ENCODE data around the gene THSD4. TPM values are rescaled to one million over a fixed set of nuclear protein-coding genes. Genes with fewer than 3 reads are reported as not detected.

Gene THSD4
- total and polyA plus RNA-seq, 2 donors (not counting 1 experiment from before 2014, with no cell fraction given) = 43.1 to 95.5 TPM

GRCh38 chr15:71768184-71768583 lies 652.9 kb downstream of the THSD4 start:
- Histone ChIP-seq H3K9ac (ENCODE audit: insufficient read depth, low read length) (no peak overlapping the region), H3K27me3 (ENCODE audit: control insufficient read depth, insufficient read depth, low read length) (no peaks in the 10 kb centered on the region), H3K4me2 (ENCODE audit: extremely low read depth, insufficient read depth, low read length) (no peak overlapping the region), H2AFZ (ENCODE audit: low read length) (no peak overlapping the region), H3K4me1 (ENCODE audit: control insufficient read depth, extremely low read depth, insufficient read depth, low read length) (no peaks in the 10 kb centered on the region), H3K4me3 (replicated peaks in 1 of 4; ENCODE audit: control extremely low read depth in 1 of 4, insufficient read depth in 1 of 4, low read depth in 3 of 4, low read length in 4 of 4) (no peak overlapping the region), H4K20me1 (ENCODE audit: control insufficient read depth, extremely low read depth, insufficient read depth, low read length) (no peaks in the 10 kb centered on the region), H3K9me3 (ENCODE audit: control insufficient read depth, insufficient read depth, low read depth, low read length) (no peaks in the 10 kb centered on the region), H3K27ac (ENCODE audit: insufficient read depth, low read length) (no peak overlapping the region), H3K79me2 (ENCODE audit: control insufficient read depth, insufficient read depth, low read length) (no peaks in the 10 kb centered on the region), H3K36me3 (ENCODE audit: control insufficient read depth, insufficient read depth, low read length) (peaks cover 5% of the 10 kb centered on the region)
- TF ChIP-seq EZH2 (IDR thresholded peaks at IDR 0.05; ENCODE audit: low read length, missing control alignments) = no peak
- TF ChIP-seq, protein P1, sequence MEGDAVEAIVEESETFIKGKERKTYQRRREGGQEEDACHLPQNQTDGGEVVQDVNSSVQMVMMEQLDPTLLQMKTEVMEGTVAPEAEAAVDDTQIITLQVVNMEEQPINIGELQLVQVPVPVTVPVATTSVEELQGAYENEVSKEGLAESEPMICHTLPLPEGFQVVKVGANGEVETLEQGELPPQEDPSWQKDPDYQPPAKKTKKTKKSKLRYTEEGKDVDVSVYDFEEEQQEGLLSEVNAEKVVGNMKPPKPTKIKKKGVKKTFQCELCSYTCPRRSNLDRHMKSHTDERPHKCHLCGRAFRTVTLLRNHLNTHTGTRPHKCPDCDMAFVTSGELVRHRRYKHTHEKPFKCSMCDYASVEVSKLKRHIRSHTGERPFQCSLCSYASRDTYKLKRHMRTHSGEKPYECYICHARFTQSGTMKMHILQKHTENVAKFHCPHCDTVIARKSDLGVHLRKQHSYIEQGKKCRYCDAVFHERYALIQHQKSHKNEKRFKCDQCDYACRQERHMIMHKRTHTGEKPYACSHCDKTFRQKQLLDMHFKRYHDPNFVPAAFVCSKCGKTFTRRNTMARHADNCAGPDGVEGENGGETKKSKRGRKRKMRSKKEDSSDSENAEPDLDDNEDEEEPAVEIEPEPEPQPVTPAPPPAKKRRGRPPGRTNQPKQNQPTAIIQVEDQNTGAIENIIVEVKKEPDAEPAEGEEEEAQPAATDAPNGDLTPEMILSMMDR (conservative IDR thresholded peaks at IDR 0.05 in 1 of 2, IDR thresholded peaks at IDR 0.05 in 1 of 2; ENCODE audit: low read depth in 1 of 2, low read length in 2 of 2) = no peak
- DNase-seq (ENCODE audit: low read depth in 2 of 2) = no peak

DNA sequence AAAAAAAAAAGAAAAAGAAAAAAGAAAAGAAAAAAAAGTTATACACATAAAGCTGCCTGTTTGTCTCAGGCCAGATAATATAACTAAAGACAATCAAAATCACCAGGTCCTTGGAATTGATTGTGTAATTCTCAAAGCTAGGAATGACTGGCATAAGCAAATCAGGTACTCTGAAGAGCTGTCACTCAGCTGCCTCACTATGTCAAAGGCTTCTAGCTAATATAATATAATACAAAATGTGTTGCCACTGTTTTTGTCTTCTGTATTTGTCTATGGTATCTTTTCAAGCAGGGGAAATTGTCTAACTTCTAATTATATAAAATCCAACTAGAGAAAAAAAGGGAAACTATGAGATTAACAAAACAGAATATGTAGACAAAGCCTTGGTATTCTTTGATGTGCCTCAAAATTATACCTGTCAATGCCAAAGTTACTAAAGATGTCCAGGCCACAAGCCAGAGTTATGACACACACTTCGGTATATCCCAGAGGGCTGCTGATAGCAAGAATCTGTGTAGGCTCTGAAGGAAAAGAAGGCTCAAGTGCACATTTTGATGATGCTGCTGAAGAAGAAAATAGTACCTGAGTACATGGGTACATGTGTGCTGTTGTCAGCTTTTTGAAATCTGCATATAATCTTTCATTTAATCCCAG lies 658.1 kb downstream of the THSD4 start:
- TF ChIP-seq, protein P1 (conservative IDR thresholded peaks at IDR 0.05 in 1 of 2, IDR thresholded peaks at IDR 0.05 in 1 of 2; ENCODE audit: low read depth in 1 of 2, low read length in 2 of 2) = no peak
- no peak for TF ChIP-seq EZH2 (IDR thresholded peaks at IDR 0.05; ENCODE audit: low read length, missing control alignments)

DNA sequence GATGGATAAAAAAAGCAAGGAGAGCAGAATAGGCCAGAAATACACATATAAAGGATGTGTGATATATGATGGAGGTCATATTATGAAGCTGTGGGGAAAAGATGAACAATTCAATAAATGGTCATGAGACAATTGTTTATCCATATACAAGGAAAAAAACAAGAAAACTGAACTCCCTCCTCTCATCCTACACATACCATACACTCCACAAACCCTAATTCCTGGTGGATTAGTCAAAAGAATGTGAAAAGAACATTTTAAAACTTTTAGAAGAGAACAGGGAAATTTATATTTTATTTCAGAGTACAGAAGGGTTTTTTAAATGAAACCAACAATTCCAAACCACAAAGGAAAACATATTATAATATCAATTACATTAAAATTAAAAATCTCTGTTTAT lies 660.6 kb downstream of the THSD4 start:
- no peaks in the 10 kb centered on the region for H3K9me3 ChIP-seq (ENCODE audit: control insufficient read depth, insufficient read depth, low read depth, low read length)
- TF ChIP-seq EZH2 (IDR thresholded peaks at IDR 0.05; ENCODE audit: low read length, missing control alignments) = no peak
- TF ChIP-seq, protein P1 (conservative IDR thresholded peaks at IDR 0.05 in 1 of 2, IDR thresholded peaks at IDR 0.05 in 1 of 2; ENCODE audit: low read depth in 1 of 2, low read length in 2 of 2) = no peak
- no peak overlapping the region for H3K27ac ChIP-seq (ENCODE audit: insufficient read depth, low read length)
- H3K9ac ChIP-seq (ENCODE audit: insufficient read depth, low read length) = no peak overlapping the region
- H3K36me3 ChIP-seq (ENCODE audit: control insufficient read depth, insufficient read depth, low read length) = no peaks in the 10 kb centered on the region
- no peak overlapping the region for H3K4me2 ChIP-seq (ENCODE audit: extremely low read depth, insufficient read depth, low read length)
- no peak overlapping the region for H2AFZ ChIP-seq (ENCODE audit: low read length)
- no peaks in the 10 kb centered on the region for H3K27me3 ChIP-seq (ENCODE audit: control insufficient read depth, insufficient read depth, low read length)
- no peak overlapping the region for H3K4me3 ChIP-seq (replicated peaks in 1 of 4; ENCODE audit: control extremely low read depth in 1 of 4, insufficient read depth in 1 of 4, low read depth in 3 of 4, low read length in 4 of 4)
- H3K79me2 ChIP-seq (ENCODE audit: control insufficient read depth, insufficient read depth, low read length) = no peaks in the 10 kb centered on the region
- no peak for DNase-seq (ENCODE audit: low read depth in 2 of 2)
- H4K20me1 ChIP-seq (ENCODE audit: control insufficient read depth, extremely low read depth, insufficient read depth, low read length) = no peaks in the 10 kb centered on the region
- no peaks in the 10 kb centered on the region for H3K4me1 ChIP-seq (ENCODE audit: control insufficient read depth, extremely low read depth, insufficient read depth, low read length)

More for the DNA sequence above, 658.1 kb downstream of the THSD4 start:
- no peaks in the 10 kb centered on the region for H4K20me1 ChIP-seq (ENCODE audit: control insufficient read depth, extremely low read depth, insufficient read depth, low read length)
- no peaks in the 10 kb centered on the region for H3K36me3 ChIP-seq (ENCODE audit: control insufficient read depth, insufficient read depth, low read length)
- H3K9ac ChIP-seq (ENCODE audit: insufficient read depth, low read length) = no peak overlapping the region
- no peak overlapping the region for H3K4me2 ChIP-seq (ENCODE audit: extremely low read depth, insufficient read depth, low read length)
- no peaks in the 10 kb centered on the region for H3K9me3 ChIP-seq (ENCODE audit: control insufficient read depth, insufficient read depth, low read depth, low read length)
- H3K79me2 ChIP-seq (ENCODE audit: control insufficient read depth, insufficient read depth, low read length) = no peaks in the 10 kb centered on the region
- H2AFZ ChIP-seq (ENCODE audit: low read length) = no peak overlapping the region
- no peaks in the 10 kb centered on the region for H3K27me3 ChIP-seq (ENCODE audit: control insufficient read depth, insufficient read depth, low read length)
- no peaks in the 10 kb centered on the region for H3K4me1 ChIP-seq (ENCODE audit: control insufficient read depth, extremely low read depth, insufficient read depth, low read length)
- H3K27ac ChIP-seq (ENCODE audit: insufficient read depth, low read length) = no peak overlapping the region
- no peak for DNase-seq (ENCODE audit: low read depth in 2 of 2)
- no peak overlapping the region for H3K4me3 ChIP-seq (replicated peaks in 1 of 4; ENCODE audit: control extremely low read depth in 1 of 4, insufficient read depth in 1 of 4, low read depth in 3 of 4, low read length in 4 of 4)

All from fibroblast of lung (primary cell).